ENCODE results near the gene PFDN1. TPM values are rescaled to one million over a fixed set of nuclear protein-coding genes. Genes with fewer than 3 reads are reported as not detected.

The PFDN1 gene
- total RNA-seq, 1 experiment from 2014 or later: 91.9 TPM

DNA sequence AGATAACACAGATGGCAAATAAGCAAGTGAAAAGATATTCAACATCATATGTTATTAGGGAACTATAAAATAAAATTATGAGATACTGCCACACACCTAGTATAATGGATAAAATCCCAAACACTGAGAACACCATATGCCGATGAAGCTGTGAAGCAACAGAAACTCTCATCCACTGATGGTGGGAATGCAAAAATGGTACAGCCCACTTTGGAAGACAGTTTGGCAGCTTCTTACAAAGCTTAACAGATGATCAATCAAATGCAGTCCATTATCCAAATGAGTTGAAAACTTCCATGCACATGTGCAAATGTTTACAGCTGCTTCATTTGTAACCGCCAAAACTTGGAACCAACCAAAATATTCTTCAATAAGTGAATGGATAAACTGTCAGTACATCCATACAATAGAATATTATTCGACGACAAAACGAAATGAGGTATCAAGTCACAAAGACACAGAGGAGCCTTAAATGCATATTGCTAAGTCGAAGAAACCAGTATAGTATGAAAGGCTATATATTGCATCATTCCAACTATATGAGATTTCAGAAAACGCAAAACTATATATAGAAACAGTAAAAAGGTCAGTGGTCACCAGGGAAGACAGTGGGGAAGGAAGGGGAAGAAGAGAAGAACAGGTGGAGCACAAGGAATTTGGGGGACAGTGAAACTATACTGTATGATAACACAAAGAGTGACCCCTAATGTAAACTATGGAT is 14.9 kb downstream of the PFDN1 start:
- POLR2A ChIA-PET (ENCODE audit: unreplicated experiment): no interaction called here

DNA sequence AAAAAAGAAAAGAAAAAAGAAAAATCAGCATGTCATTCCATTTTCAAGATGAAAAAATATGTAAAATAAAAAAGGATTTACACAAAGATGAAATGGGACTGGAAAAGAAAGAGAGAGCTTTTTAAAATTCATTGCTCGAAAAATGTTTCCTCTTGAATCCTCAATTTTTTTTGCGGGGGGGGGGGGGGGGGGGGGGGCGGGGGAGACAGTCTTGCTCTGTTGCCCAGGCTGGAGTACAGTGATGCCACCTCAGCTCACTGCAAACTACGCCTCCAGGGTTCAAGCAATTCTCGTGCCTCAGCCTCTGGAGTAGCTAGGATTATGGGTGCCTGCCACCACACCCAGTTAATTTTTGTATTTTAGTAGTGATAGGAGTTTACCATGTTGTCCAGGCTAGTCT is 16.5 kb downstream of the PFDN1 start:
- Histone ChIP-seq H3K9ac (ENCODE audit: low read length) (no peak overlapping the region), H3K9me2 (replicated peaks; ENCODE audit: low read length) (no peaks in the 10 kb centered on the region), H3K79me2 (ENCODE audit: low read length) (peaks cover 83% of the 10 kb centered on the region), H3F3A (ENCODE audit: low read length, unreplicated experiment) (no peaks in the 10 kb centered on the region), H3K27me3 (ENCODE audit: low read length) (no peaks in the 10 kb centered on the region), H3K4me2 (ENCODE audit: low read length) (no peak overlapping the region), H2AFZ (ENCODE audit: low read length) (no peak overlapping the region), H3K9me3 (ENCODE audit: low read length) (no peaks in the 10 kb centered on the region), H4K20me1 (ENCODE audit: low read length) (no peaks in the 10 kb centered on the region), H3K4me3 (ENCODE audit: low read length) (no peak overlapping the region), H3K27ac (ENCODE audit: low read length) (no peak overlapping the region), H3K4me1 (ENCODE audit: insufficient read depth, low read length) (peaks cover 5% of the 10 kb centered on the region; the same call in 1 of the 2 replicates), H3K36me3 (ENCODE audit: low read depth, low read length) (no peaks in the 10 kb centered on the region)
- no peak for TF ChIP-seq EZH2phosphoT487 (IDR thresholded peaks at IDR 0.05; ENCODE audit: borderline replicate concordance, low read length)
- TF ChIP-seq, protein P1, sequence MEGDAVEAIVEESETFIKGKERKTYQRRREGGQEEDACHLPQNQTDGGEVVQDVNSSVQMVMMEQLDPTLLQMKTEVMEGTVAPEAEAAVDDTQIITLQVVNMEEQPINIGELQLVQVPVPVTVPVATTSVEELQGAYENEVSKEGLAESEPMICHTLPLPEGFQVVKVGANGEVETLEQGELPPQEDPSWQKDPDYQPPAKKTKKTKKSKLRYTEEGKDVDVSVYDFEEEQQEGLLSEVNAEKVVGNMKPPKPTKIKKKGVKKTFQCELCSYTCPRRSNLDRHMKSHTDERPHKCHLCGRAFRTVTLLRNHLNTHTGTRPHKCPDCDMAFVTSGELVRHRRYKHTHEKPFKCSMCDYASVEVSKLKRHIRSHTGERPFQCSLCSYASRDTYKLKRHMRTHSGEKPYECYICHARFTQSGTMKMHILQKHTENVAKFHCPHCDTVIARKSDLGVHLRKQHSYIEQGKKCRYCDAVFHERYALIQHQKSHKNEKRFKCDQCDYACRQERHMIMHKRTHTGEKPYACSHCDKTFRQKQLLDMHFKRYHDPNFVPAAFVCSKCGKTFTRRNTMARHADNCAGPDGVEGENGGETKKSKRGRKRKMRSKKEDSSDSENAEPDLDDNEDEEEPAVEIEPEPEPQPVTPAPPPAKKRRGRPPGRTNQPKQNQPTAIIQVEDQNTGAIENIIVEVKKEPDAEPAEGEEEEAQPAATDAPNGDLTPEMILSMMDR (conservative IDR thresholded peaks at IDR 0.05; ENCODE audit: low read depth, low read length): no peak
- no peak for TF ChIP-seq EZH2 (IDR thresholded peaks at IDR 0.05; ENCODE audit: low read length, unreplicated experiment)
- BruUV-seq (replicated peaks): no TSS peak
- DNase-seq (no peak), ATAC-seq (no peak)
- intact Hi-C loops (cut with micrococcal nuclease): no loop called here
- ChIA-PET CTCF (no interaction called here), POLR2A (ENCODE audit: unreplicated experiment) (interaction anchor here (0.7 kb wide), 2 partner anchors 25 to 53 kb away, joined by 3 to 7 read pairs; no protein-coding TSS in a partner anchor)

More for the DNA sequence above, 14.9 kb downstream of the PFDN1 start:
- no peaks in the 10 kb centered on the region for H3K9me3 ChIP-seq (ENCODE audit: low read length)
- peaks cover 20% of the 10 kb centered on the region for H3K4me1 ChIP-seq (ENCODE audit: insufficient read depth, low read length)
- ATAC-seq (no peak), DNase-seq (no peak)
- no peaks in the 10 kb centered on the region for H3K27me3 ChIP-seq (ENCODE audit: low read length)
- TF ChIP-seq EZH2phosphoT487 (IDR thresholded peaks at IDR 0.05; ENCODE audit: borderline replicate concordance, low read length) (no peak), EZH2 (IDR thresholded peaks at IDR 0.05; ENCODE audit: low read length, unreplicated experiment) (no peak)
- TF ChIP-seq, protein P1 (conservative IDR thresholded peaks at IDR 0.05; ENCODE audit: low read depth, low read length): no peak
- no peaks in the 10 kb centered on the region for H3F3A ChIP-seq (ENCODE audit: low read length, unreplicated experiment)
- no peak overlapping the region for H2AFZ ChIP-seq (ENCODE audit: low read length)
- CTCF ChIA-PET: no interaction called here
- peaks cover 90% of the 10 kb centered on the region for H3K79me2 ChIP-seq (ENCODE audit: low read length)
- no peak overlapping the region for H3K27ac ChIP-seq (ENCODE audit: low read length)
- no peaks in the 10 kb centered on the region for H3K36me3 ChIP-seq (ENCODE audit: low read depth, low read length)
- BruUV-seq (replicated peaks): no TSS peak
- no peak overlapping the region for H3K9ac ChIP-seq (ENCODE audit: low read length)
- no peak overlapping the region for H3K4me3 ChIP-seq (ENCODE audit: low read length)
- H4K20me1 ChIP-seq (ENCODE audit: low read length): peaks cover 4% of the 10 kb centered on the region; the same call in 1 of the 2 replicates
- H3K9me2 ChIP-seq (replicated peaks; ENCODE audit: low read length): no peaks in the 10 kb centered on the region
- no peak overlapping the region for H3K4me2 ChIP-seq (ENCODE audit: low read length)
- intact Hi-C loops (cut with micrococcal nuclease): no loop called here

DNA sequence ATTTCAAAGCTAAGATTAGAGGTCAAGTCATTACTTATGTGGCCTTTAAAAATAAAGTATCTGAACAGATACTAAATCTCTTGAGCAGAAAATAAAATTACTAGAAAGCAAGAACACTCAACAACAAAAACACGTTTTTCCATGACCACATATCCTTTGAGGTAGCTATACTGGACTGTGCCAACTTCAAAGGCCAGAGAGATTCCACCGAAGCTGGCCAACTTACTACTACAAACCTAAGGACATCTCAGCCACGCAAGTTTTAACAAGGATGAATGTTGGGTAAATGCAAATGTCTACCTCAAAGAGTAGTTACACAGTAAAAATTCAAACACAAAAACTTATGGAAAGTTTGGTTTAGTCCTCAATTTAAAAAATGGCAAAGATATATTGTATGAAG is 18.9 kb downstream of the PFDN1 start:
- CTCF ChIA-PET: no interaction called here
- no peak for DNase-seq
- Histone ChIP-seq H3K27me3 (ENCODE audit: low read length) (no peaks in the 10 kb centered on the region), H3K9ac (ENCODE audit: low read length) (no peak overlapping the region), H3K9me3 (ENCODE audit: low read length) (no peaks in the 10 kb centered on the region), H2AFZ (ENCODE audit: low read length) (no peak overlapping the region), H3K4me3 (ENCODE audit: low read length) (no peak overlapping the region), H3K36me3 (ENCODE audit: low read depth, low read length) (no peaks in the 10 kb centered on the region), H3K4me1 (ENCODE audit: insufficient read depth, low read length) (peaks cover 4% of the 10 kb centered on the region; the same call in 1 of the 2 replicates), H3F3A (ENCODE audit: low read length, unreplicated experiment) (no peaks in the 10 kb centered on the region), H4K20me1 (ENCODE audit: low read length) (no peaks in the 10 kb centered on the region), H3K79me2 (ENCODE audit: low read length) (peaks cover 59% of the 10 kb centered on the region), H3K9me2 (replicated peaks; ENCODE audit: low read length) (no peaks in the 10 kb centered on the region), H3K4me2 (ENCODE audit: low read length) (no peak overlapping the region), H3K27ac (ENCODE audit: low read length) (no peak overlapping the region)
- BruUV-seq (replicated peaks): no TSS peak
- POLR2A ChIA-PET (ENCODE audit: unreplicated experiment): no interaction called here
- no peak for ATAC-seq
- TF ChIP-seq, protein P1 (conservative IDR thresholded peaks at IDR 0.05; ENCODE audit: low read depth, low read length): no peak
- TF ChIP-seq EZH2phosphoT487 (IDR thresholded peaks at IDR 0.05; ENCODE audit: borderline replicate concordance, low read length): no peak
- intact Hi-C loops (cut with micrococcal nuclease): no loop called here
